ENCODE measurements around the gene GNPAT. TPM values are rescaled to one million over a fixed set of nuclear protein-coding genes. Genes with fewer than 3 reads are reported as not detected.

The GNPAT gene
- total RNA-seq, 1 experiment from 2014 or later = 40.5 TPM

Other genes starting within 250 kb of the GNPAT start
- gene FAM89A, start 201.0 kb upstream of the GNPAT start, total RNA-seq (2014; rRNA removed) = 7.5 and 12.4 TPM in 2 replicates
- gene TRIM67, start 79.2 kb upstream of the GNPAT start, total RNA-seq (2014; rRNA removed) = not detected in 2 replicates
- gene EXOC8, start 96.6 kb downstream of the GNPAT start, total RNA-seq (2014; rRNA removed) = 14.0 and 14.9 TPM in 2 replicates
- gene SPRTN, start 97.1 kb downstream of the GNPAT start, total RNA-seq (2014; rRNA removed) = 17.1 and 27.8 TPM in 2 replicates
- 37.0 and 44.9 TPM in 2 replicates for gene EGLN1, start 181.1 kb downstream of the GNPAT start, total RNA-seq (2014; rRNA removed)